HCEC 1CT (cell line): ENCODE data around the gene TXNRD2.
"Not testable (repeated sequence)": the region's sequence is repeated elsewhere in the genome, so short reads cannot be mapped to it uniquely, and the experiment has no call there.

Experiments used
- DNase-seq: peaks from one replicate; pipeline ENCODE4 v3.0.0-alpha.2; 2017

The TXNRD2 gene

DNA sequence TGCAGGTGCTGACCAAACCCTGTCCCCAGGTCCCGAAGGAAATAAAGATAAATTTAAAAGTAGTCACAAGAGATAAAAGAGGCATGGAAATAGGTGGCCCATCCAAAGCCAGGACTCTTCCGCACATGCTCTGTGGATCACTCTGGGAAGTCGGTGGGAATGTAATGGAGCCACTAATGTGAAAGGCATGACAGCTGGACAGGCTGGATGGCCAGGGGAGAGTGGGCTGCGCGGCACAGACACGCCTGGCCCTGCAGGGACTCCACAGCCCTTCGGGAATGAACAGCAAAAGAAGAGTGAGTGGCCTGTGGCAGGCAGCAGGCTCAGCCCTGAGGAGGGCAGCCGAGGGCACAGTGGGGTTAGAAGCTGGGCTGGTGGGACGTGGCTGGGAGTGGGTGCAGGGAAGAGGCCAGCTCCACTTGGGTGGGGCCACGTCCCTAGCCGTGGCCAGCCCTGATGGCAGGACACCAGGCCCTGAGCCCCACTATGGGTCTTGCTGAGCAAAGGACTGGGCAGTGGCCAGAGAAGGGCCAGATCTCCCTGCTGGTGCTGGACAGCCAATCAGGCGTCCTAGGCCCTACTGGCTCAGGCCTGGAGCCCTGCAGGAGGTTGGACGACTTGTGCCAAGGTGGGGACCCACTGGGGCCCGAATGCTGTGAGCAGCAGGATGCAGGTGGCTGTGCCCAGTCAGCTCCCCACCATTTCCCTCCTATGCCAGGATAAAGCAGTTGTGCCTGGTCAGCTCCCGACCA is 55.6 kb downstream of the TXNRD2 start:
- no peak for DNase-seq

DNA sequence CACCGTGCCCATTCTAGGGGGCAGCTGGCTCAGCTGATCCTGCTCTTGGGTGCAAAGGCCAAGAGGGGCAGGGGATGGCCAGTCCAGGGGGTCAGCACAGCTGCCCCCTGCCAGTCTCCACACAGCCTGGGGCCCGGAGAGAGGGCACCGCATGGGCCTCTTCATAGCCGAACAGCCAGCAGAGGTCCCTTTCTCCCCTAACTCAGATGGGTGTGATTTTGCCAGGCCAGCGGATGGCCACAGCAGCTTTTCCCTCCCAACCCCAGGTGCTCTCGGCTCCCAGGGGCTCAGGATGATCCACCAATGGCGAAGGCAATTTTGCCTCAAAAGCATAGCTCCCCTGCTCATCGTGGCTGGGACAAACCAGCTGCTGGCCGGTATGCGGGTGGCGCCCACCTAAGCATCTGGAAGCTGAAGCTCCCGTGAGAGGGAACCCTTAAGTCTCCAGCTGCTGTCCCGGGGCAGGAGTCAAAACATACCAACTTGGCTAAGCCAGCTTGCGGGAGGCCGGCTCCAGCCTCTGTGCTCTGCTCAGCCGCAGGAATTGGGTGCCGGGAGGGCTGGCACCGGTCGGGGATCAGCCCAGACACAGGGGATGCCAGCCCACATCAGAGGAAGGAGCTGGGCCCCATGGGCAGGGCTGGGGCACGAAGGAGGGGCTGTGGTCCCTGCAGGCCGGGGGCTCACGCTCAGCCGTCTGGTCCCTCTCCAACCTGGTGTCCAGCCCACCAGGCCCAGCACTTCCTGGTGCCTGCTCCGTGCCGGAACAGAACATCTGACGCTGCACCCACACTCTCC is 56.5 kb downstream of the TXNRD2 start:
- no peak for DNase-seq

DNA sequence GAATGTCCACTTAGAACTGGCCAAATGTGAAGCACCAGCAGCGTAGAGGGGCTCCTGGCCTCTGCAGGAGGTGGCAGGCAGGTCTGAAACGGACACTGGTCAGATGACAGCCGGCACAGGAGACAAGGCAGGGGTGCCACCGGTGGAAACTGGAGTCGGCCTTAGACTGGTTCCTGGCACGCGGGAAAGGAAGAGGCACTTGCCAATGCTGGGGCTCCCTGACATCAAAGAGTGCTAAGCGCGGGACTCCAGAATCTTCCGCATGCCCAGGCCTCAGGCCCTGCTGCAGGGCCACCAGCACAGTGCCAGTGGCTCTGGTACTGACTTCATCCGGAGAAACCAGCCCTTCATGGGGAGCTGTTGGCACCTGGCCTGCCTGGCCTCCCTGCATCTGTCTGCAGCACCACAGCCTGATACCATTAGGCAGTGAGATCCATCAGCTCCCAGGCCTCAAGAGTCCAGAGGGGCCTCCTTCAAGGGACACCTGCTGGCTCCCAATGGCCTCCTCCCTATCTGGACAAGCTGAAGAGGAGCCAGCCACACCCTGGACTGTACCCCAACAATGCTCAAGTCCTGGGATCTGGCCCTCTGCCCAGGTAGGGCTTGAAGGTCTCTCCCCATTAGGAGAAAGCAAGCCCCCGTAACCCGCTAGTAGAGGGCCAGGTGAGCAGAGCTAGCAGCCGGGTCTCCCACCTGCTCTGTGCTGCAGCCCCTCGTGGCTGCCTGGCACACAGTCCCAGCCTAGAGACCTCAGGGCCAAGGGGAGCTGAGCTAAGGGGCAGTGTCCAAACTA is 57.3 kb downstream of the TXNRD2 start:
- DNase-seq: no peak

DNA sequence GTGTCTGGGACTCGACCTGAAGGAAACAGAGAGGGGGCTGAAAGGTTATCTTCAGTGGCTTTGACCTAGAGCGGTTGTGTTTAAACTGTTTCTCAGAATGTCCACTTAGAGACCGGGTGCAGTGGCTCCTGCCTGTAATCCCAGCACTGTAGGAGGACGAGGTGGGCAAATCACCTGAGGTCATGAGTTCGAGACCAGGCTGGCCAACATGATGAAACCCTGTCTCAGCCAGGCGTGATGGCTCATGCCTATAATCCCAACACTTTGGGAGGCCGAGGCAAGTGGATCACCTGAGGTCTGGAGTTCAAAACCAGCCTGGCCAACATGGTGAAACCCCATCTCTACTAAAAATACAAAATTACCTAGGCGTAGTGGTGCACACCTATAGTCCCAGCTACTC is 58.2 kb downstream of the TXNRD2 start:
- DNase-seq: not testable (repeated sequence)

DNA sequence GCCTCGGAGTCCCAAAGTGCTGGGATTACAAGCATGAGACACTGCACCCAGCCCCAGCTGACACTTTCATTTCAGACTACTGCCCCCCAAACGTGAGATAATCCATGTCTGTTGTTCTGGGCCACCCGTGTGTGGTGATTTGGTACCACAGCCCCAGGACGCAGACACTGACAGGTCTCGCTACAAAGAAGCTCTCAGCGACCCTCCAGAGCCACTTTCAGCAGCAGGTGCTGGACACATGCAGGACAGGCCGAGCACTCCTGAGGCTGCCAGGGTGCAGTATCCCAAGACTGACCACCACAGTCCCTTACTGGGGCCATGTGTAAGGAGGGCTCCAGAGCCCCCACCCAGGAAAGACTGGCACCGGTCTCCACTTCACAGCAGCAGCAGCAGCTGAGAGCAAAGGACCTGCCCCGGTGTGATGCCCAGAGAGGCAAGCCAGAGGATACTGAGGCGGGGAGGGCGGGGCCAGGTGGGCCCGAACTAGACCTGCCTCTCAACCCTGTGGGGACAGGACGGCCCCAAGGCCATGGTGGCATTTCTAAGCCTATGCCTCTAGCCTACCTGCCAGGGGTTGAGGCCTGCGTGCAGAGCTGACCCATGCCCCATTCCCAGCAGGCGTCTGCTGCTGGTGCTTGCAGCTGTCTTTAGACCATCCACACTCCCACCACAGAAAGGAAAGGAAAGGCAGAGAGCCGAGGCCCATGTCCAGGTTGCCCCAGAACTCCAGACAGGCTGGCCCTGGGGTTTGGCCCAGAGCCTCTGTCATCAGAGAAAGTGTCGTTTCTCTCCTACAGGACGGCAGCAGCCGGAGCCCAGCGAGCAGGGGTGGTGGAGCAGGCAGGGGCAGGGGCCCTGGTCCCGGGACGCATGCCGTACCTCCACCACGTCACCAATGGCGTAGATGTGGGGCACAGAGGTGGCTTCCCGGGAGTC is 58.9 kb downstream of the TXNRD2 start:
- DNase-seq: no peak

DNA sequence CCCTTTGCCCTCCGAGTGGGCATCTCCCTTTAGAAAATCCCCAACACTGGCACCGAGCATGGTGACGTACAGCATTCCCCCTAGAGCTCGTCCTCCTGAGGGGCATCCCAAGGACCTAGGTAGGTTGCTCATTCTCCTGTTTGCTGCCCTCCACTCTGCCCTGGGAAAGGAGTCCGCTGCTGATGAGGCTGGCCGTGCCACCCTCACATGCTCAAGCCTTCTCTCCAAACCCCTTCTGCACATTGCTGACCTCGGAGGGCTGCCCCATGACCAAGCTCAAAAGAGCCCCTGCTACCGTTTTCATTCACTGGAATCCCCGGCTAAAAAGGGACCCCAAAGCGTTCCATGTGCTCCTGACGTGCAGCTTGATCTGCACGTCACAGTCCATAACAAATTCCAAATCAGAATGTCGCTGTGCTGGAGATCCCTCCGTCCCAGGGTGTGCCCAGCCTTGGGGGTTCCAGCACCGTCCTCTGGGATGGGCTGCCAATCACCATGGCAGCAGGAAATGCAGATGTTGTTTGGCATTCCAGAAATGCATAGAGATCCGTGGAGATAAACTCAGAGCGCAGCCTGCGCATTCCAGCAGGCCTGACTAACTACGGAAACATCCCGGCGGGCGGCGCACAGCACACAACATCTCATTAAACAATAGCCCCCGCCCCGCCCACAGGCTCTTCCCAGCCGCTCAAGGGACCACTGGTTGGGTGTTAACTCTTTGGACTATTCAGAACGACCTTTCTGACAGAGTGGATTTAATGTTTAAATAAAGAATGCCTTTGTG is 60.6 kb downstream of the TXNRD2 start:
- DNase-seq: peak; percentile 96

DNA sequence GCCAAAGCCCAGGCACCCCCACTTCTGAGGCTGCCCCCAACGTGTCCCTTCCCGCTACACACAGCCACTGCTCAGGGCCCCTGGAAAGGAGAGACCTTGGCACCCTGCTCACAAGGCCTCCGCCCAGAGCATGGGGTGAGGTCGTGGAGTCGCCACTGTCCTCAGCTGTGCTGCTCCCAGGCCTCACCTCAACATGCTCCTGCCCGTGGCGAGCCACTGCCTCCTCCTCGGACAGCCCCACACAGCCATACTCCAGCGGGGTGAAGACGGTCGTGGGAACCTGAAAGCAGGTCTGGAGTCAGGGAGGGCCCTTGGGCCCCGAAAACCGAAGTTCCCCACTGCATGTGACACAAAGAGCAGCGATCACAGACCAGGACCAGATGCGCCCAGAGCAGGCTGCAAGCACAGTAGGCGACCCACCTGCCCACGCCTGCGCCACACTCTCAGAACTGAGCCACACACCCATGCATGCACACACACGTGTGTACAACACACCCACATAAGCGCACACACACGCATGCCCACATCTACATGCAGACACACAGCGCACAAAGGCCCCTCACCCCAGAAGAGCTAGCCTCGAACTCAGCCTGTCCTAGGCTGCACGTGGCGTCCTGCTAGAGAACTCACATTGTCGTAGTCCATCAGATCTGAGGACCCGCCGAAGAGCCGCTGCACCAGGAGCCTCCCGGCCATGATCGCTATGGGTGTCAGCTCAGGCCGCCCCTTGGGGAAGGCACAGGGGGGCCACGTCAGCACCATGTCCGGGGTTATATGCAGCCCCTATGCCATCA is 61.4 kb downstream of the TXNRD2 start:
- DNase-seq: no peak

DNA sequence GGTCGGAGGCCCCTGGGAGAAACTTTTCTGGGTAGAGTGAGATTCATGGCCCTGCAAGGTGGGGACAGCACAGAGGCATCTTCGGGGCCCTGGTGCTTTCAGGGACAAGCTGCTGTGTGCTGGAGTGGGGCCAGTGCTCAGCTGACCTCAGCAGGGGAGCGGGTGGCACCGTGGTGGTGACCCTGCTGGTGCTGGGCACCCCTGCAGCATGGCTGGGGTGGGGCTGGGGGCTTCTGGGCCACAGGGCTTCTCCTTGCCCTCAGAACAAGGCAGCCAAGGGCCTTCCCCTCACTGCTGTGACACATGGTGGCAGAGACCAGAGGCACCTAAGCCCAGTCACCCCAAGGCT is 62.0 kb downstream of the TXNRD2 start:
- DNase-seq: no peak

DNA sequence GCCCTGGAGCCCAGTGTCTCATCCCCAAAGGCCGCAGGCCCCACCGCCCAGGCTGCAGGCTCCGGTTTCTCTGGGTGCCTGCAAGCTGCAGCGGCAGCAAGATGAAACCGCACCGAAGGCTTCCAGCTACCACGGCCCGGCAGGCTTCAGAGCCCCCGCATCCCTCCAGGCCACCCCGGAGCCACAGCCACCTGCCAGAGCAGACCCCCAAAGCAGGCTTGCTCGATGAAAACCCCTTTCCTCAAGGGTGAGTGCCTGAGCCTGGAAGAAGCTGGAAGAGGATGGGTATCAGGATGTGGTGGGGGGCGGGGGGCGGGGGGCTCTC is 62.4 kb downstream of the TXNRD2 start:
- no peak for DNase-seq

DNA sequence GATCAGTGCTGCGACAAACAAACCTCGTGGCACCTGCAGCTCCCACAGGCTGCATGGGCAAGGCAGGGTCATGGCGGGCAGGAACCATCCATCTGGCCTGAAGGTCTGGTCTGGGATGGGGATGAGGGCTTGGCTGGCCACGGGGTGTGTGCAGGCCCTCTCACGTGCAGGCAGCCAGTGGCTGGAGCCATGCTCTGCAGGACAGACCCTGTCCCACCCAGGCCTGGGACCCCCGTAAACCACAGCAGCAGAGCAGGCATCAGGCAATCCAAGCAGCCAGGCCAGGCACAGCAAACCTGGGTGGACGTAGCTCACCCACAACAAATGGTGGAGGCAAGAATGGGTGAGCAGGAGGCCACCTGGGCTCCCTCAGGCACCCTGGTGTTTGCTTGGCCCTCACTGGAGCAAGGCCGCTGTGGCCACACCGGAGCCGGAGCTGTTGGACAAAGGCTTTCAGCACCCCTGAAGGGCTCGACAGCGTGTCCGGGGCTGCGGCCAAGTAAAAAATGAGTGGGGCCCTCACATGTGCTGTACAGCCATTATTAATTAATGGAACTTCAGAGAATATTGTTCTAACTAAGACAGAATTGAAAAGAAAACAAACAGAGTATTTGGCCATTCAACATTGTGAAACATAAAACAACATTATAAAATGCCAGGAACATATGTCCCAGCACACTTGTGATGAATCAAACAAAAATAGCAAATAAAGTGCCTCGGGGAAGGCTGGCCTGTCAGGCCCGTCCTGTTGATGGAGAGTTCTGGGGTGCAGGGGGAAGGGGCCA is 63.0 kb downstream of the TXNRD2 start:
- DNase-seq: no peak

DNA sequence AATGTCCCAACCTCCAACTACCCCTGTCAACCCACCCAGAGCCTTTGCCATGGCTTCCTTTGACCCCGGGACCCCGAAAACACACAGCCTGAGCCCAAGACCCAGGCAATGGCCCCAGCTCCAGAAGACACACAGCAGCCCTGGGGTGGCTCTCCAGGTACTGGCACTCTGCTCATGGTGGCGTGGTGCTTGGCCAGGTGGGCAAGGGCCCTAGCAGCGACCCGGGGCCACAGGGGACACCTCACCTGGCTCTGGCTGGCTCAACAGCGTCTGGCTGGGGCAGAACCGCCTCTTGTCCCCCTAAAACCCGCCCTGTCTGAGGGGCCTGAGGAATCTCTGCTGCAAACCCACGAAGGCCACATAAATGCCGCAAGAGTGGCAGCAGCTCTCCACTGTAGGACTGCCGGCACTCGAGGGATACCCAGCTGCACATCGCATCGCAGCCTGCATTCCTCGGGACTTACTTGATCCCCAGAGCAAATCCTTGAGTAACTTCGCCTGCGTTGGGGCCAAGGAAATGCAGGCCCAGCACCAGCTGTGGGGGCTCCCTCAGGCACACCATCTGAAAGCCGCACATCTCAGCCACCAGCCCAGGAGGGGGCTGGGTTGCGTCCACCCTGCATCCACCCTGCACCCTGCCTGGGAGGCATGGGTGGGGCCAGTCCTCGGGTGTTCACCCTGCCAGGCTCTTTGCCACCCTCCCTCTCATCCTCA is 63.8 kb downstream of the TXNRD2 start:
- DNase-seq: peak; percentile 66

DNA sequence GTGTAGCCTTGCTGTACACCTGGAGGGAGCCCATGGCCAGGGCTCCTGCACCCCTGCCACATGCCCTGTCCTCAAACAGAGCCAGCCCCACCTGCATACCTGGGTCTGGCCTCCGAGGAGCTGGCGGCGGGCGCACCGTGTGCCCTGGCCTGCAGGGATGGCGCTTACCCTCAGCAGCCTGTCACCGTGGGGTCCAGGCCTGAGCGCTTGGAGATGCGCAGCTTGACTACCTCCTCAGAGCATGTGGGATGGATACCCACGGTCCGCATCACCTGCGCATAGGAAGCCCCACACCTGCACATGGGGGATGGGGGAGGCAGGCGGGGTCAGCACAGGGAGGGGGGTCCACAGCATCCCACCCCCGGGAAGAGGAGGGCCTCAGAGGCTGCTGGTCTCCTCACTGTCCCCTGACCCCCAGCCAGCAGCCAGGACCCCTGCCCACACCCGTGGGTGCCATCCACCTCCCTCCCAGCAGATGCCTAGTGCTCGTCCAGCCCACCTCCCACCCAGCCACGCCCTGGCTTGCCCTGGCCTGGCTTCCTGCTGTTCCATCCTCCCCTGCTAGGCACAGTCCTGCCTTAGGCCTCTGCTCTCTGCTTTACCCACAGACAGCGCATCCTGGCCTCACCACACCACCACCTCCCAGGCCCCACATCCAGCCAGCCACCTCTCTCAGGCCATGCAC is 64.5 kb downstream of the TXNRD2 start:
- no peak for DNase-seq

DNA sequence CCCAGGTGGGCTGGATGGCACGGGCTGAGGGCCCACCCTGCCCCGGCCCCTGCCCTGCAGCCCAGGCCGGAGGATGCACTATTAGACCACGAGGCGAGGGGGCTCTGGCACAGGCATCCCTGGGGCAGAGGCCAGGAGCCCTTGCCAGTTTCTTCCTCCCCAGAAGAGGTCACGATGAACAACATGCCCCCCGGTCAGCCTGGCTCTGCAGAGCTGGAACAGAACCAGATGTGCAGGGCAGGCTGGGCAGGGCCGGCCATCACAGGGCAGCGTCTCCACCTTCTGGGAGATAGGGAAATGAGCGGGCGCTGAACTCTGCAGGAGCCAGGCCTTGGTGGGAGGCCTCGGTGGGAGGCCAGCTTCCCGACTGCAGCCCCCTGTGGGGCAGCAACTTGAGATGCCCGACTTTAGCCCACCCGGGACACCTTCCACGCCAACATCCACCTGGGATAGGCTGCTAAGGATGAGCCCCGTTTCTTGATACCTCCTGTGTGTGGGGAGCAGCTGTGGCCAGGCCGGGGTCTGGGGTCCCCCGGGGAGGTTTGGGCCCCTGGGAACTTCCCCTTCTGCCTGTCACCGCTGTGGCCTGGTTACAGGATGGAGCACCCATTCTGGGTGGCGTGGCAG is 65.2 kb downstream of the TXNRD2 start:
- DNase-seq: no peak

DNA sequence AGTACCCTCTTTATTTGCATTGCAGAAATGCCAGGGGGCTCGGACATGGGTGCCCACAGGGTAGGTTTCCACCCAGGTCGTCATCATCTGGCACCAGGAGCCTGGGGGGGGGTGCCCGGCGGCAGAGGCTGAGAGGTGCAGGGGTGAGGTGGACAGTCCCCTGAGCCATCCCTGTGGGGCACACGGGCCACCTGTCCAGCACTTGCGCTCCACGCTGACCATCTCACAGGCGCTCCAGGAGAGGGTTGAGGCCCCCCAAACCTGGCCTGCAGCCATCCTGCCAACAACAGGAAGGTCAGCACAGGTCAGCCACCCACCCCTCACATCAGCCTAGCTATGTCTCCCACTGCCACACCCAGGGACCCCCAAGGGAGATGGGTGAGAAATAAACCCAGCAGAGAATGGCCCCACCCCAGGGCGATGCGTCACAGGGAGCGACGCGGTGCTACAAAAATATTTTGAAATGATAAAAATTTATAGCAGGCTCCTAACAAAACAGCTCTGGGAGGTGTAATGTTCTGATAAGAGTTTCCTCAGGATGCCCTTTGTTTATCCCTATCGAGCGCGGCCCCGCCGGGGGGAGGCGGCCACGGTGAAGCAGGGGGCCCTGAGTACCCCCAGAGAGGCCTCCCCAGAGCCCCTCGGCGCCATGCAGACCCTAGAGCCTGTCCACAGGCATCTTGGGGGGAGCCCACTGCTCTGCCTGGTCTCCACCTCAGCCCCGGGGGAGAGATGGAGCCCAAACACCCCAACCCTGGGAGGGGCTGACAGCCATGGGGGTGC is 65.9 kb downstream of the TXNRD2 start:
- no peak for DNase-seq

DNA sequence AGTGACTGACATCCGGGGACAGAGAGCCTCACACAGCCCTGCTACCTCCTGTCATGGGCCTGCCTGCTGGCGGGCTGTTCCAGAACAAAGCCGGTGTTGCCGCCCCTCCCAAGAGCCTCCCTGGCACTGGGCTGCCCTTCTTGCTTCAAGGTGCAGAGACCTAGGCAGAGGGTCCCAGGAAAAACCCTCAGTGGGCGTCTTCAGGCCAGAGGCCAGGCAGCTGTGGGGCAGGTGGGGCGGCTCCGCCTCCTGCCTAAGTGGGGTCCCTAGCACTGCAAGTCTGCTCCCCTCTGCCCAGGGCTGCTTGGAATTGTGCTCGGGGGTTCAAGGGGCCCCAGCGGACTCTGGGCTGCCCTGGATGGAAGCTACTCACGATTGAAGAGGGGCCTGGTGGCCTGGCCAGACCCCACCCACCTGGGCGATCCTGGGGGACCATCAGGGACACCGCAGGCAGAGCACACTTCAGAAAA is 66.5 kb downstream of the TXNRD2 start:
- no peak for DNase-seq

DNA sequence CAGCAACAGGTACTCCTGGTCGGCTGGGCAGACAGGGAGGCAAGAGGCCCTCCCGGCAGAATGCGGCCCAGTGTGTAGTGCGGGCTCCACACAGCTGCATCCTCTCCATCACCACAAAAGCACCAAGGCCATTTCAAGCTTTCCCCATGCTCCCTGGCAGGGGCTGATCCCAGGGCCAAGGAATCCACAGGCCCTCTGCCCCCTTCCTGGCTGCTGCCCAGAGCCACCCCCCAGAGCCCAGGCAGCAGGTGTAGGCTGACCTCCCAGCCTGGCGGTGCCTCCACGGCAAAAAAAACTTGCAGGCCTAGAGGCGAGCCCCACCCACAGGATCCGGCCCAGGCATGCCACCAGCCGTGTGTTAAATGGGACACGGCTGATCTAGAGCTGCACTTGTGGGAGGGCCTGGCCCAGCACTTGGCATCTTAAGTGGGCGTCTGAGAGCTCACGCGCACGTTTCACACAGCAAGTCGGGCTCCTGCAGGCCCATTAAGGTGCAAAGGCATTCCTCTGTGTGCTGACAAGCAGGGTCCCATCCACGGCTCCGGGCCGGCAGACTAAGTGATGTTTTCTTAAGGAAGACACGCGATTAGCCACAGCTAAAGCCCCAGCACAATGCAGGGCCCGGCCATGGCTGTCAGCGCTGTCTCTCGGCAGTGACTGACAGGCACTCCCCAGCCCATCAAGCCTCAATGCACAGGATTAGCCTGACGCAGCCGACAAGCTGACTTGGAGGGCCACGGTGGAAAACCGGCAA is 67.1 kb downstream of the TXNRD2 start:
- DNase-seq: no peak

DNA sequence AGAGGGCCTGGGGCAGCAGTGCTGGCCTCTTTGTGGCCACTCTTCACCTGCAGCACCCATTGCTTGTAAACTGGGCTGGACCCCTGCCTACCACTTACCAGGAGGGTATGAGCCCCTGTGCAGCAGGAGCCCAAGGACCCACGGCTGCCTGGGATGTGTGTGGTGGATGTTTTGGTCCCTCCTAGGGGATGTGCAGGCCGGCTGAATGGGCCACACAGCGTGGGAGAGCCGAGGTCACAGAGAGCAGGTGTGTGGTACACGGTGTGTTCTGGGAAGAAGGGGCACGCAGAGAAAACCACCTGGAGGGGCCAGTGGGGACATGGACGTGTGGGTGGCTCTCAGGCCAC is 67.7 kb downstream of the TXNRD2 start:
- no peak for DNase-seq
